CD14-positive monocyte (primary cell): ENCODE measurements around the gene PDE7B. TPM values are rescaled to one million over a fixed set of nuclear protein-coding genes. Genes with fewer than 3 reads are reported as not detected.

Source experiments
- DNase-seq, 3 donors: peaks; one replicate each; pipeline ENCODE4 v3.0.0-alpha.2; 2011 to 2022
- H2AFZ ChIP-seq: 2 replicates; pipeline ENCODE4 v1.6.0; 2012; ENCODE audit warnings: mild to moderate bottlenecking, low read depth, low read length, inconsistent platforms; ENCODE audit not compliant: insufficient read depth, poor library complexity, severe bottlenecking
- H3K27ac ChIP-seq, 2 donors: 1 replicate in 1 of 2; 2 replicates in 1 of 2; pipeline ENCODE4 v1.5.1; 2012 to 2013; ENCODE audit warnings: low read length in 2 of 2, control low read depth in 1 of 2, inconsistent platforms in 1 of 2, low read depth in 1 of 2, mild to moderate bottlenecking in 1 of 2
- H3K27me3 ChIP-seq, 2 donors: one replicate each; pipeline versions ENCODE4 v1.6.0 to v1.6.1; 2011 to 2013; ENCODE audit warnings: low read length in 2 of 2; ENCODE audit not compliant: control insufficient read depth in 2 of 2, insufficient read depth in 2 of 2
- H3K36me3 ChIP-seq, 2 donors: replicated peaks in 1 of 2; 1 replicate in 1 of 2; 2 replicates in 1 of 2; pipeline versions ENCODE4 v1.5.1 to v1.6.1; 2012 to 2013; ENCODE audit warnings: low read length in 2 of 2, control low read depth in 1 of 2, inconsistent platforms in 1 of 2, mild to moderate bottlenecking in 1 of 2; ENCODE audit not compliant: insufficient read depth in 2 of 2, control insufficient read depth in 1 of 2
- H3K4me1 ChIP-seq, 2 donors: 1 replicate in 1 of 2; 2 replicates in 1 of 2; pipeline versions ENCODE4 v1.5.1 to v1.6.1; 2012 to 2013; ENCODE audit warnings: low read length in 2 of 2, control low read depth in 1 of 2, inconsistent platforms in 1 of 2, mild to moderate bottlenecking in 1 of 2, moderate library complexity in 1 of 2; ENCODE audit not compliant: insufficient read depth in 2 of 2, control insufficient read depth in 1 of 2
- H3K4me2 ChIP-seq: replicated peaks from 2 replicates; pipeline ENCODE3; 2012; ENCODE audit warnings: low read length, moderate library complexity, mild to moderate bottlenecking; ENCODE audit not compliant: poor library complexity, severe bottlenecking; ENCODE audit errors: extremely low read depth
- H3K4me3 ChIP-seq, 3 experiments: fragments of 200-600 bp in 1 of 3; sonication (generic) in 1 of 3; replicated peaks in 1 of 3; 1 replicate in 2 of 3; 2 replicates in 1 of 3; pipeline ENCODE4 v1.5.1; 2011 to 2013; ENCODE audit warnings: low read length in 3 of 3, mild to moderate bottlenecking in 3 of 3, control low read depth in 2 of 3, low read depth in 2 of 3, inconsistent platforms in 1 of 3, moderate library complexity in 1 of 3
- H3K79me2 ChIP-seq: 2 replicates; pipeline ENCODE4 v1.6.0; 2012; ENCODE audit warnings: mild to moderate bottlenecking, control low read depth, inconsistent platforms, low read length, moderate library complexity; ENCODE audit not compliant: insufficient read depth
- H3K9ac ChIP-seq: 2 replicates; pipeline ENCODE4 v1.6.0; 2017; ENCODE audit warnings: low read length, mild to moderate bottlenecking; ENCODE audit not compliant: insufficient read depth, poor library complexity, severe bottlenecking
- H3K9me3 ChIP-seq, 2 donors: replicated peaks in 1 of 2; 1 replicate in 1 of 2; 2 replicates in 1 of 2; pipeline versions ENCODE4 v1.5.1 to v1.6.1; 2012 to 2013; ENCODE audit warnings: low read length in 2 of 2, control low read depth in 1 of 2; ENCODE audit not compliant: control insufficient read depth in 1 of 2, insufficient read depth in 1 of 2
- H4K20me1 ChIP-seq: 2 replicates; pipeline ENCODE4 v1.6.0; 2012; ENCODE audit warnings: mild to moderate bottlenecking, low read length, control low read depth, moderate library complexity; ENCODE audit not compliant: insufficient read depth
- H3K27ac Mint-ChIP-seq, 7 donors: one replicate each; pipeline ENCODE4 v1.8.0; 2020; ENCODE audit warnings: mild to moderate bottlenecking in 7 of 7, mixed read lengths in 7 of 7, moderate library complexity in 6 of 7, inconsistent platforms in 2 of 7
- H3K27me3 Mint-ChIP-seq, 3 donors: one replicate each; pipeline ENCODE4 v1.8.0; 2021 to 2022; ENCODE audit warnings: low read depth in 3 of 3, mild to moderate bottlenecking in 3 of 3, mixed read lengths in 3 of 3, moderate library complexity in 3 of 3, inconsistent platforms in 1 of 3
- H3K36me3 Mint-ChIP-seq, 2 donors: one replicate each; pipeline ENCODE4 v1.8.0; 2020; ENCODE audit warnings: mixed read lengths in 2 of 2, inconsistent platforms in 1 of 2, mild to moderate bottlenecking in 1 of 2
- H3K4me1 Mint-ChIP-seq: one replicate; pipeline ENCODE4 v1.8.0; 2020; ENCODE audit warnings: mild to moderate bottlenecking, mixed read lengths
- H3K4me3 Mint-ChIP-seq, 2 donors: one replicate each; pipeline ENCODE4 v1.8.0; 2020; ENCODE audit warnings: mild to moderate bottlenecking in 2 of 2, mixed read lengths in 2 of 2, moderate library complexity in 1 of 2
- H3K9me3 Mint-ChIP-seq, 7 donors: one replicate each; pipeline ENCODE4 v1.8.0; 2020 to 2022; ENCODE audit warnings: mixed read lengths in 7 of 7, mild to moderate bottlenecking in 6 of 7, moderate library complexity in 6 of 7, inconsistent platforms in 2 of 7
- CTCF ChIP-seq: fragments of 200-600 bp; IDR thresholded peaks from one replicate; pipeline ENCODE4 v1.8.0; 2022; ENCODE audit warnings: antibody characterized with exemption, mild to moderate bottlenecking
- WGBS: methylation state at CpG from one replicate; pipeline ENCODE4 v1.1.5; 2013; ENCODE audit warnings: missing lambda C conversion rate; ENCODE audit not compliant: insufficient coverage; 5-methylcytosine and 5-hydroxymethylcytosine counted together
- intact Hi-C, 2 donors: fragments of 100-400 bp; cut with micrococcal nuclease; formaldehyde crosslinking; loops; one replicate each; pipeline versions ENCODE4 v1.15.0 to v1.15.1; 2023
- polyA plus RNA-seq, 3 donors: library from polyadenylated mRNA; depleted of rRNA in 1 of 3; unstranded in 2 of 3; stranded (reverse) in 1 of 3; fragments of 300-500 nt in 2 of 3; fragments of >200 nt in 1 of 3; fragmentation: Illumina TruSeq in 2 of 3; gene quantifications; 1 replicate in 2 of 3; 2 replicates in 1 of 3; pipeline ENCODE4 v1.2.3, GENCODE V29; 2012 to 2021

Gene PDE7B
- polyA plus RNA-seq, 3 donors = 0.37 to 1.1 (median 0.89) TPM

GRCh38 chr6:135955099-135955498, 103.6 kb downstream of the PDE7B start:
- Histone ChIP-seq H3K4me1 (peaks cover 21 to 27% of the 10 kb centered on the region in 2 donors), H2AFZ (no peak overlapping the region), H3K79me2 (no peaks in the 10 kb centered on the region), H4K20me1 (no peaks in the 10 kb centered on the region), H3K4me3 (peak overlapping the region in 1 of 3 experiments; percentile 37), H3K36me3 (no peaks in the 10 kb centered on the region), H3K27ac (no peak overlapping the region), H3K9me3 (no peaks in the 10 kb centered on the region), H3K4me2 (peak overlapping the region; percentile 41), H3K27me3 (no peaks in the 10 kb centered on the region), H3K9ac (no peak overlapping the region)
- no peaks in the 10 kb centered on the region for H3K36me3 Mint-ChIP-seq
- H3K4me1 Mint-ChIP-seq = peaks cover 4% of the 10 kb centered on the region
- intact Hi-C loops = no loop called here
- no peaks in the 10 kb centered on the region for H3K9me3 Mint-ChIP-seq
- no CpG with 5 or more reads among the region's 3 CpGs for WGBS
- TF ChIP-seq CTCF = no peak
- no peak overlapping the region for H3K27ac Mint-ChIP-seq
- no peaks in the 10 kb centered on the region for H3K27me3 Mint-ChIP-seq
- DNase-seq = peak in 2 of 3 donors; percentile 7 to 22
- no peak overlapping the region for H3K4me3 Mint-ChIP-seq

- 88% methylated on average over 1 of the region's 2 CpGs for WGBS
- intact Hi-C loops = no loop called here
- no peak overlapping the region for H3K4me3 Mint-ChIP-seq
Observed at GRCh38 chr6:135962731-135963130, 111.2 kb downstream of the PDE7B start.

More at GRCh38 chr6:135962731-135963130, 111.2 kb downstream of the PDE7B start:
- peaks cover 8% of the 10 kb centered on the region for H3K4me1 Mint-ChIP-seq
- no peak overlapping the region for H3K4me3 ChIP-seq
- no peak overlapping the region for H3K27ac Mint-ChIP-seq
- no peak overlapping the region for H3K4me2 ChIP-seq
- no peak for DNase-seq
- H3K27me3 ChIP-seq = no peaks in the 10 kb centered on the region
- H3K9ac ChIP-seq = no peak overlapping the region
- TF ChIP-seq CTCF = no peak
- no peaks in the 10 kb centered on the region for H3K36me3 ChIP-seq
- no peaks in the 10 kb centered on the region for H3K27me3 Mint-ChIP-seq
- H3K9me3 Mint-ChIP-seq = peaks cover 5 to 14% (median 9%) of the 10 kb centered on the region in 7 donors
- no peak overlapping the region for H3K27ac ChIP-seq
- no peaks in the 10 kb centered on the region for H3K4me1 ChIP-seq
- H4K20me1 ChIP-seq = no peaks in the 10 kb centered on the region
- H3K79me2 ChIP-seq = no peaks in the 10 kb centered on the region
- H2AFZ ChIP-seq = no peak overlapping the region
- peaks cover 0 to 9% of the 10 kb centered on the region in 2 donors for H3K9me3 ChIP-seq
- H3K36me3 Mint-ChIP-seq = peaks cover 1 to 3% of the 10 kb centered on the region in 2 donors
